HG03103 (cell line): ENCODE results near the gene SNX10.

Source experiments
- ATAC-seq: cut with Tn5 transposase; IDR thresholded peaks from one replicate; pipeline ENCODE4 v1.9.1; 2021; ENCODE audit warnings: low read depth; ENCODE audit not compliant: unreplicated experiment

Gene SNX10

DNA sequence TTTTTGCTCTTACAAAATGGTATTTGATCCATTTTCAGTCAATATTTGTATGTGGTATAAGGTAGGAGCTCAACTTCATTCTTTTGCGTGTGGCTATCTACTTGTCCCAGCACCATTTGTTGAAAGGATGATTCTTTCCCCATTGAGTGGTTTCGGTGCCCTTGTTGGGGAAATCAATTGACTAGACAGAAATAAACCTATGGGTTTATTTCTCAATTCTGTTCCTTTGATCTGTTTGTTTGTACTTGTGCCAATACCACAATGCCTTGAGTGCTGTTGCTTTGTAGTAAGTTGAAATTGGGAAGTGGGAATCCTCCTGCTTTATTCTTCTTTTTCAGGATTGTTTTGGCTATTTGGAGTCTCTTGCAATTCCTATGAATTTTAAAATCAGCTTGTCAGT, 41.0 kb downstream of the SNX10 start:
- ATAC-seq, result no peak

DNA sequence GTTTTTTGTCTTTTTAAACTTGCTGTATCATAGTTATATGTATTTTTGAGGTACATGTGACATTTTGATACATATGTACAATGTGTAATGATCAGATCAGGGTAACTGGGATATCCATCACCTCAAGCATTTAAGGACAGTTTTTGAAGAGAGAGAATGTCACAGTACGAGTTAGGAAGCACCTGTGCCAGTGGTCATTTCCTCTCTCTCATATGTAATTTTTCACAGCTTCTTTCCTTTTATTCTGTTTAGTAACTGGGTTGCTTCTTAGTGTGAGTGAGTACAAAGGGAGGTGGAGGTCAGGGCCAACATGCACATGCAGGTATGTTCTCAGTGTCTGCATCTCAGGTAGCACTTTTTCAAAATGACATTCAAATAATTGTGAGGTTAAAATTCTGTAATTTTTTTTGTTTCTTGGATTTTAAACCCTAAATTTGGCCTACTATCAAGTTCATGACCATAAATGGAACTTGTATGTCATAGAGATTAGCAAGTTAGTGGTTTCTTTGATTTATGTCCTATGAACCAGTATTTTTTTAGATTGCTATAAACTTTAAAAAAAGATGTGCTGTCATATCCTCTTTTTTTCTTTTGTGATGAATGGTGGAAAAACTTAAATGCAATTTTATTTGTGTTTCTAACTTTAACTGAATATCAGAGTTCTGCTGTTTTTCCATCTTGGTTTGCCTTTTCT, 42.7 kb downstream of the SNX10 start:
- no peak for ATAC-seq

DNA sequence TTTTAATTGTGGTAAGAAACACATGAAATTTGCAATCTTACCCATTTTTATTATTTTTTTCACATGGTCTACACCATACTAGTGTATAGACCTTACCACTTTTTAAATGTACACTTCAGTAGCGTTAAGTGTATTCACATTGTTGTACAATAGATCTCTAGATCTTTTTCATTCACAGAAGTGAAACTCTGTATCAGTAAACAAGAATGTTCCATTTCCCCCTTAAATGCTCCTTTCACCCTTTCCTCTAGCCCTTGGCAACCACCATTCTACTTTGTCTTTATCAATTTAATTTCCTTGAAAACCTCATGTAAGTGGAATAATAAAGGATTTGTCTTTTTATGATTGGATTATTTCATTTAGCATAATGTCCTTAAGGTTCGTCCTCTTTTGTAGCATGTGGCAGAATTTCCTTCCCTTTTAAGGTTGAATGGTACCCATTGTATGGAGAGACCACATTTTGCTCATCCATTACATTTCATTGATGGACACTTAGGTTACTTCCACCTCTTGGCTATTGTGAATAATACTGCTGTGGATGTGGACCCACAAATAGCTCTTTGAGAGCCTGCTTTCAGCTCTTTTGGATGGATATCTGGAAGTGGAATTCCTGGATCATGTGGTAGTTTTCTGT, 45.7 kb downstream of the SNX10 start:
- no peak for ATAC-seq

- ATAC-seq, result no peak
These were observed 48.9 kb downstream of the SNX10 start for GRCh38 chr7:26340476-26341018.

- no peak for ATAC-seq
These were observed 51.7 kb downstream of the SNX10 start for GRCh38 chr7:26343320-26343832.

GRCh38 chr7:26343837-26344236, 52.2 kb downstream of the SNX10 start:
- ATAC-seq, result no peak

DNA sequence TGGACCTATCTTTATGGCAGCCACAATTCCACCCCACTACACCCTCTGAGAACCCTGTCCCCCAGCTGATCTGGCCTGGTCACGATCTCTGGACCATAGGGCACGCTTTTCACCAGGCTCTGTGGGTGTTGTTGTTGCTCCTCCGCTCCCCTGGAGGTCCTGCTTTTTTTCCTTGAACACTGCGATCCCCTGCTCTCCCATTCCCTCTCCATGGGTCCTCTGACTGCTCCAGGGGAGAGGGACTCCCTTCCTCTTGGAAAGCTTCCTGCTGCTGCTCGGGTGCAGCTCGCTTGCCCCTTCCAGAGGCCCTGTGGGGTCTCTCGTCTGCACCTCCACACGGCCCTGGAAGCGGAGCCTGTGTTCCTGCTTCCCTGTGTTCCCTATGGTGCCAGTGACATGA, 53.5 kb downstream of the SNX10 start:
- ATAC-seq, result no peak

GRCh38 chr7:26345837-26346236, 54.2 kb downstream of the SNX10 start:
- no peak for ATAC-seq

- no peak for ATAC-seq
These were observed 55.0 kb downstream of the SNX10 start for GRCh38 chr7:26346611-26347203.

DNA sequence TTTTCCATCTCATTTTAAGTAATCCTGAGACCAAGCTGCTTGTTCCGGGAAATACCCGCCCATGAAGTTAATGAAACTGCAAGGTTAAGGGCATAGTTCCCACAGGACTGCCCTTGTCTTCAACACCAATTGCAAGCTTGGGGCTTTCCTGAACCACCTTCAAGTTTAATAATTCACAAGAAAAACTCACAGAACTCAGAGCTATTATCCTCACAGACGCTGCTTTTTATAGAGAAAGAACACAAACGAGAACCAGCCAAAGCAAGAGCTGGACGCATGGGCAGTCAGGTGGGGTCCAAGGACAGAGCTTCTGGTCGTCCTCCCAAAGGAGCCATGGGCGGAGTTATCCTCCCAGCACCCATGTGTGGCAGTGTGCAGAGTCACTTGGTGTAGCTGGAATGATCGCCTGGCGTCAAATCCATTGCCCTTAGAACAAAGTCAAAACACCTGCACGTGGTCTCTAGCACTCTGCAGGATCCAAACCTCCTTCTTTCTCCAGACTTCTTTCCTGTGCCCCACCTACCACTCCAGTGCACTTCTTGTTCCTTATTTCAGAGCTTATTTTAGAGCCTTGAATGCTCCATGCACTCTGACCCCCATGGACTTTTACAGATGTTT, 56.7 kb downstream of the SNX10 start:
- no peak for ATAC-seq

GRCh38 chr7:26349005-26349915, 57.6 kb downstream of the SNX10 start:
- ATAC-seq, result no peak

DNA sequence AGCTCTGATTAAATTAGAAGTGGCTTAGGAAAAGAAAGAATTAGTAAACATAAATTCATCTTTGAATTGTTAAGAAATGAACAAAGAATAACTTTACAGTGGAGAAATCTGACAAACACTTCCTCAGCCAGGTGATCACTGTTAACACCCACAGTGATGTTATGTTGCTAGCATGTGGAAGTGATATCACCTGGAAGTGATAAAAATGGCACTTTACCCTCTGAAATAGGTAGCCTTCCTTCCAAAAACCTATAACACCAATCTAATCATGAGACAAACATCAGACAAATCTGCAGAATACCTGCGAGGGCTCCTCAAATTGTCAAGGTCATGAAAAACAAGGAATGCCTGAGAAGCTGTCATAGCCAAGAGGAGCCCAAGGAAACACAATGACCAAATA, 59.5 kb downstream of the SNX10 start:
- ATAC-seq, result no peak

GRCh38 chr7:26356229-26356628, 64.6 kb downstream of the SNX10 start:
- ATAC-seq, result no peak

DNA sequence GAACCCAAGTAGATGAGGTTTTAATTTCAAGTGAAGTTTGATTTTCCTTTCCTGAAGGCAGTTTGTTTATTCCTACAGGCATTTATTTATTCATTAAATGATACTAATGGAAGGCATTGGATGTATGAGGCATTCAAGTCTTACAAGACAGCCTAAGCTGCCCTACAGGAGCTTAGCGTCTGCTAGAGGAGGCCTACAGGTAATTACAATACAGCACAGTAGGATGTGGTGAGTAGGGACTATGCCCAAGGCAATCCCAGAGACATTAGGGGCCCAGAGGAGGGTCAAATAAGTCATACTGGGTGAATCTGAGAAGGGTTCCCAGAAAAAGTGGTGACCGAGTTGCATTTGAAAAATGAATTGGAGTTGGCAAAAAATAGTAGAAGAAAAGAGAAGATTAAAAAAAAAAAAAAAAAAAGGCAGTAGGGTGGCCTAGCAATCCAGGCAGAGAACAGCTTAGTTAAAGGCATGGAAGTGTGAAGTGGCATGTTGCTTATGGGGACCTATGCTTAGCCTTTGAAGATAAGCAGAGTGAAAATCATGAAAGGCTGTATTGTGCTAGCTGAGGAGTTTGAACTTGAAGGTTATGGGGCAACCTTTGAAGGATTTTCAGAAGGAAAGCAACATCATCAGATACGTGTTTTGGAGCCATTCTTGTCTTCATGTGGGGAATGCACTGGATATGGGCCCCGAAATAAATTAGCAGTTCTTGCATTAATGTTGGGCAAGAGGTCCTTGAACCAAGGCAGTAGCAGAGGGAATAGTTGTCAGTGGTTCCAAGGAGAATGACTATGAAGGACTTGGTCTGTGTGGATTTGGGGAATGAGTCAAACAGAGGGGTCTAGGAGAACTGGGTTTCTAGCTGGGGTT, 65.5 kb downstream of the SNX10 start:
- ATAC-seq, result no peak

GRCh38 chr7:26357799-26358151, 66.1 kb downstream of the SNX10 start:
- ATAC-seq, result no peak

DNA sequence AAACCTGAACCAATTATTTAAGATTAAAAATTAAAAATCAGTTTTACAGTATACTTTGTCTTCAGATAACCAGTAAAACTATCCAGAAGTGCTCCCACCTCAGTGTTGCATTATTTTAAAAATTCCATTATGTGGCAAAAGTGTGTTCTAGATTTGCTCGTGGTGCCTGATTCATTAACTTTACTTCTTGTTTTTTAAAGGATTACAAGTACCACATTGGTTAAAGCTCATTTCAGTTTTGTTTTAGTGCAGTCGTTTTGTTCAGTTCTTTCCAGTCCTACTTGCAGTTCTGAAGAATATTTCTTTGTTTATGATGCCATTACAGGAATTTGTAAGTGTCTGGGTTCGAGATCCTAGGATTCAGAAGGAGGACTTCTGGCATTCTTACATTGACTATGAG, 69.0 kb downstream of the SNX10 start:
- ATAC-seq, result no peak

DNA sequence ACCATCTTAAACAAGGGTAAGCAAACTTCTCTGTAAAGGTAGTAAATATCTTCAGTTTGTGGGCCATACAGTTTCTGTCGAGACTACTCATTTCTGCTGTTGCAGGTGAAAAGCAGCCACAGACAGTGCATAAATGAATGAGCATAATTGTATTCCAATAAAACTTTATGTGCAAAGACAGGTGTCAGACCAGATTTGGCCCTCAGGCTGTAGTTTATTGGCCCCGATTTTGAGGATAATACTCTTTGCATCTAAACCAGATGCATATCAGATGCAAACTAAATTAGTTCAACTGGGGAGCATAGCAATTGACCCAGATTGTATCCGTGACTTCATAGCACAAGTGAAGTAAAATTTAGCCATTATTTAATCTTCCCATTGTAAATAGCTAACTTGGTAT, 70.0 kb downstream of the SNX10 start:
- ATAC-seq, result no peak

GRCh38 chr7:26363465-26363864, 71.8 kb downstream of the SNX10 start:
- ATAC-seq, result no peak
